ENCODE results near the gene TBX10.
A peak's percentile ranks its signal among the peaks of the same experiment; 100 is the strongest.

Gene TBX10

GRCh38 chr11:67651976-67652781, 12.6 kb upstream of the TBX10 start:
- no peak for TF ChIP-seq CTCF (conservative IDR thresholded peaks at IDR 0.05)
- H3K27ac ChIP-seq = no peak overlapping the region

- no peak for TF ChIP-seq CTCF (conservative IDR thresholded peaks at IDR 0.05)
- H3K27ac ChIP-seq = peak overlapping the region; percentile 18; the same call in 1 of the 2 replicates
Observed at GRCh38 chr11:67649634-67650510, 10.3 kb upstream of the TBX10 start.

GRCh38 chr11:67648796-67649613, 9.4 kb upstream of the TBX10 start:
- H3K27ac ChIP-seq = no peak overlapping the region; the same call in 1 of the 2 replicates
- no peak for TF ChIP-seq CTCF (conservative IDR thresholded peaks at IDR 0.05)

DNA sequence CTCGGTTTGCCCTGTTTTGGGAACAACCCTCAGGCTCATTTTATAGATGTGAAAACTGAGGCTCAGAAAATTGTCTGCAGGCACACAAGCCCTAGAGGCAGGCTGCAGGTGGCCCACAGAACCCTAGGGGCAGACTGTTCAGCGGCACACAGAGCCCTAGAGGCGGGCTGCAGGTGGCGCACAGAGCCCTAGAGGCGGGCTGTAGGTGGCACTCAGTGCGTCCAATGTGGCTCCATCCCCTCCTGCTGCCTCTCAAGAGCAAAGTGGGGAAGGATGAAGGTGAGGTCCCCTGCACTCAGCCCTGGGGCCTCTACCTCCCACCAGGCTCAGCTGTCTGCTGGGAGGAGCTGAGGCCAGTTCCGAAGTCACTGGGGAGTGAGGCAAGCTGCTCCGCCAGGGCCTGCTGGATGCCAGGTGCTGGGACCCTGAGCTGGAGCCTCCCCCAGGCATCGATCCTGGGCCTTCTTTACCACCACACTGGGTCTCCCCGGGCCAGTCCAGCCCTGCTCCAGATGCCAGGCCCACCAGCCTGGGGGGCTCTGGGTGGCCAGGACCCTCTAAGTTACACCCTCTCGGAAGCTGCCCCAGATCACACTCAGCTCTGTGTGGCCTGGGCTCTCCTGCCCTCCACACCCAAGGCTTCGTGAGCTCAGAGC, 8.7 kb upstream of the TBX10 start:
- TF ChIP-seq CTCF (conservative IDR thresholded peaks at IDR 0.05) = peak; percentile 63
- H3K27ac ChIP-seq = no peak overlapping the region; the same call in 1 of the 2 replicates

- no peak for TF ChIP-seq CTCF (conservative IDR thresholded peaks at IDR 0.05)
- no peak overlapping the region for H3K27ac ChIP-seq
Observed at GRCh38 chr11:67647471-67647870, 7.9 kb upstream of the TBX10 start.

DNA sequence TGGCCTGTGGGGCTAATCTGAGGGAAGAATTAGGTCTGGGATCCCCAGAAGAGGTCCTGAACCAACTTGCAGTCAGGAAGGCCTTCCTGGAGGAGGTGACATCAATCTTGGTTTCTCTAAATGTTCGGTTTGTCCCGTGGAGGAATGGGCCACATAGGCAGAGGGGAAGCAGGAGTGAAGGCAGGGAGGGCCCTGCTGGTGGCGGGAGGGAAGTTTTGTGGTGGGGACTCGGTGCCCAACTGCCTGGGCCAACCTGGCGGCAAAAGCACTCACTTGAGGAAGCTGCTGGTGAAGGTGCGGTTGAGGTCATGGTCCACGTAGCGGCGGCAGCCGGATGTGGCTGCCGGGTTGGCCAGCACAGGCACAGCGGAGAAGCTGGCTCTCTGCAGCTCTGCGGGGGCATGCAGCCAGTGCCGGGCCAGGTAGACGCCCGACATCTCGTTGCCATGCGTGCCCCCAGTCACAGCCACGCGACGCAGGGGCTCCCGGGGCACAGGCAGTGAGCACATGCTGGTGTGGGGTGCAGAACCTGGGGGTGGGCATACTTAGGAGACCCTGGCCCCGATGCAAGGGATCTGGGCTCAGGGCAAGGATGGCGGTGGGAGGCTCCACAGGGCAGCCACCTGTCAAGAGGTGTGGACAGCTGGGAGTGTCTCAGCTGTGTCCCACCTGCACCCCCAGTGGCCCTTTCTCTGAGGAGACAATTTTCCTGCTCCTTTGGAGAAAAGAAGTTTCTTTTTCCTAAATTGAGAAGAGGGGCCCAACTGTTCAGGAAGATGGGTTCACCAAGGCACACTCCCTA, 7.2 kb upstream of the TBX10 start:
- TF ChIP-seq CTCF (conservative IDR thresholded peaks at IDR 0.05) = no peak
- no peak overlapping the region for H3K27ac ChIP-seq
